NCI-H510A treated with DMSO at 0.1 percent for 48 hours (cell line): ENCODE results near the gene MFAP4.
"Not testable (repeated sequence)": the region's sequence is repeated elsewhere in the genome, so short reads cannot be mapped to it uniquely, and the experiment has no call there.

ENCODE experiments used
- DNase-seq: peaks from one replicate; lab custom pipeline; 2025; lab: John Stamatoyannopoulos, UW

The MFAP4 gene

DNA sequence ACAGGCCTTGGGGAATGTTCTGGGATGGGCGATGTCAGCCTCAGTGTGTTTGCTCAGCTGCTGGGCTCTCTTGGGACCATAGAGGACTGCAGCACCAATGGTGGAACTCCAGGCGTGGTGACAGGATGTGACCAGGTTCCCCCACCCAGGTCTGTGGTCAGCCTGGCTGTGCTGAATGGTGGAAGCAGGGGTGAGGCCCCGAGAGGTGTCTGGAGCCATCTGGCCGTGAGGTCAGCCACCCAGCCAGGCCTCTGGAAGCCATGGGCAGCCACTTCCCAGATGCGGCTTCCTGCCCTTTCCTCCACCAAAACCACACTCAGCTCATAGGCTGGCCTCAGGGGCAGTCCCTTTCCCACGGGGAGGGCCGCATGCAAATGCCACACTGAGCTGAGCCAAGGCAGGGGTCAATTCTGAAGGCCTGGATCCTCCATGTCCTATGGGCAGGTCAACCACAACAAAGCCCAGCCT lies 16.5 kb downstream of the MFAP4 start:
- DNase-seq: peak; percentile 19

DNA sequence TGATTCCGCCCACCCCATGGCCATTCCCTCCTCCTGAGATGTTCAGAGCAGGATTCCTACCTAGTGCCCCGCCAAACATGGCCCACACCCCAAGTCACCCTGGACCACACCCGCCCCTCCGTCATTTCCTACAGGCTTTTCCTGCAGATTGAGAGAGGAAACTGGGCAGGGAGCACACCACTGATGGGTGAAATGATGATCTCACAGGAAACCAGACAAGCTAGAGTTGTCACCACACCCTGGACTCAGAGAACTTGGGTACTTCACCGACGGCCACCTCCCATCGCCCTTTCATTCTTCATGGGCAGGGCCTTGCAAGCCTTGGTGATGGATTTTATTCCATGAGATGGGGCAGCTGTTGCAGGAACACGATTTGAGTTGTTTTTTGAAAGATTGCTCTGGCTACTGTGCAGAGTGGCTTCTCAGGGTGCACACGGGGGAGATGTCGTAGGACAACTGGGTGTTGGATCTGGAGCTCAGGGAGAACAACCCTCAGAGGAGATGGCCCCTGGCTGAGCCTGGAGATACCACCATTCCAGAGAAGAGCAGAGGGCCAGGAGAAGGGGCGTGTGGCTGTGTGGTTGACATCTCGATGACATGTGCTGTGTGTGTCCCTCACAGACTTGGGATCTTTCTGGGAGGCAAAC lies 17.0 kb downstream of the MFAP4 start:
- DNase-seq: no peak

DNA sequence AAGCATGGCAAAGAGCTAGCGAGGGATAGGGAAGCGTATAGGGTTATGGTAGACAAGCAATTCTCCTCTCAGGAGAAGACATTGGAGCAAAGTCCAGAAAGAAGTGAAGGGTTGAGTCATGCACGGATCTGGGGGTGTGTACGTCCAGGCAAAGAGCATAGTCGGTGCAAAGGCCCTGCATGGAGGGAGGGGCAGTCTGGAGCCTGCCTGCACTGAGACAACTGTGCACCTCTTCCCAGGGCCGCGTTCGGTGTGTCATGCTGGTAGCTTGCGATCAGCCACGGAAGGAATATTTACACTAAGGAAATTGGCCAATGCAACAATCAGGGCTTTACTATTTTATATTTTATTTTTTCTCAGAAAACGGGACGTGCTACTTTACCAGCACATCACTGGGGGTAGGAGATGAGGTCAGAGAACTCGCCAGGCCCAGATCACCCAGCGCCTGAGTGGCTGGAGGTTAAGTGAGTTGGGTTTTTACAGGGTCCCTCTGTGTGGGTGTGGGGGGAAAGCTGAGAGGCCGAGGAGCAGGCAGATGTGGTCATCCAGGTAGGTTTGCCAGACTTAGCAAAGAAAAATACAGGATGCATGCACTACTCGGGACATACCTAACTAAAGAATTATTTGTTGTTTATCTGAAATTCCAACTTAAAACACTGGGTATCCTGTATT lies 17.7 kb downstream of the MFAP4 start:
- DNase-seq: no peak

DNA sequence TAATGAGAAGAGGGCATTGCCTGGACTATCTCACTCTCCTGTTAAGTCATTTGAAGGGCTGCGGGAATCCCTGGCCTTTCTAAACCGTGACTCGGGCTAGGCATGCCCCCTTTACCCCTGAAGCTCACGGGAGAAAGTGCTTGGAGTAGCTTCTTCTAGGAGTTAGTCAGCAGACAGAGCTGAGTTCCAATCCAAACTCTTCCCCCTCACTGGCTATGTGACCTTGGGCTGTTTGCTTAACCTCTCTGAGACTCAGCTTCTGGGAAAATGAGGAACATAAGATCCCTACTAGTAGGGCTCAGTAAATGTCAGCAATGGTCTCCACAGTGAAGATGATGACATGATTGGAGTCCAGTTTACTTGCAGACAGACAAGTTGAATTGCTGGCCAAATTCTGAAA lies 18.8 kb downstream of the MFAP4 start:
- DNase-seq: no peak

DNA sequence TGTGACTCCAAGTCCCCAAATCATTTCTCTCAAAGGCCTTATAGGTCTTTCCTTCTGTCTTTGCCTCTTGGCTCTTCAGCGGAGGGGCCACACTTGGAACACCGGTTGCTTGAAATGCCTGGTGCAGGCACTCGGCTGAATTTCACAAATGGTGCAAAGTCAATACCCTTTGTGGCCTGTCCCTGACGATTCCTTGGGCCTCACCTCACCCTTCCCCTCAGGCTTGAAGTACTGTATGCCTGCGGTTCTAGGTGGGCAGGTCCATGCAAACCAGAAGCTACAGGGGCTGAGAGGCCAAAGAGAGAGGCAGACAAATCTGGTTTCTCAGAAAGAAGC lies 20.4 kb downstream of the MFAP4 start:
- DNase-seq: no peak

DNA sequence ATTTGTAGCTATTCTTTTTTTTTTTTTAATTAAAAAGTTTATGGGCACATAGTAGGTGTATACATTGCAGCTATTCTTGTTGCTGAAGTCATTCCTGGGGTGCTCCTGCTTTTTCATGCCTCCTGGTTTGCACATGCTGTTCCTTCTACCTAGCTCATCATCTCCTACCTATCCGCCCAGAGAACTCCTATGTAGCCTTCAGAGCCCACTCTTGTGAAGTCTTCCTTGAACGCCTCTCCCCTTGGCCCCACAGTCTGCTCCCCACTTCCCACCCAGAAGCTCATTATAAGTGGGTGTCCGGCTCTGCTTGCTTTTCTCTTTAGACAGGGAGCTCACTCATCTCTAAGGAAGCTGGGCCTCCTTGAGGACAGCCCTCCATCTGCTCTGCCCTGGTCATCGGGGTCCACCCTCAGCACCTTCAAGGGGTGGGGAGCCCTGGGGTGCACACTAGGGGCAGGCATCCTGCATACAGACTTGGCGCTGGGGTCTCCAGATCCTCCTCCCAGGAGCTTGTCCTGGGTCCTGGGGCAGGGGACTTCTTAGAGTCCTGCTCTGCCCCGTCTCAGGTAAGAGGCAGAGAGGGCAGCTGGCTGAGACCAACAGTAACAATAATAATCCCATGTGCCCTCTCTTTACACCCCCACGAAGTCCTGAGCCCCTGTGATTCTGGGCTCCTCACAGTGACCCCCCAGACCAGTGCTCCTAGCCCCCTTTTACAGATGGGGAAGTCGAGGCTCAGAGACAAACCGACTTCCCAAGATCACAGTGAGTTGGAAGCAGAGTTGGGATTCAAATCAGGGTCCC lies 21.0 kb downstream of the MFAP4 start:
- DNase-seq: no peak

DNA sequence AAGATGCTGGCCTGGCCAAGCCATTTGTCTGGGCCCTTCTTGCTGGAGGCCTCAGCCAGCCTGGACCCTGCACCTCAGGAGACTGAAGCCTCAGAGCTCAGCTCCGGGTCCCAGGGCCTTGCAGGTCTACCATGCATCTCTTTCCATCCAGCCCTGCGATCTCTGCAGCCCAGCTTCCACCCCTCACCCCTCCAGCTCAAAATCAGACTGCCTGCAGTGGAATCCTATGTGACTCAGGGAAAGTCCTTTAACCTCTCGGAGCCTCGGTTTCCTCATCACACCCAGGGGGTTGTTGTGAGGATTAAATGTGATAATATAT lies 21.5 kb downstream of the MFAP4 start:
- DNase-seq: no peak

DNA sequence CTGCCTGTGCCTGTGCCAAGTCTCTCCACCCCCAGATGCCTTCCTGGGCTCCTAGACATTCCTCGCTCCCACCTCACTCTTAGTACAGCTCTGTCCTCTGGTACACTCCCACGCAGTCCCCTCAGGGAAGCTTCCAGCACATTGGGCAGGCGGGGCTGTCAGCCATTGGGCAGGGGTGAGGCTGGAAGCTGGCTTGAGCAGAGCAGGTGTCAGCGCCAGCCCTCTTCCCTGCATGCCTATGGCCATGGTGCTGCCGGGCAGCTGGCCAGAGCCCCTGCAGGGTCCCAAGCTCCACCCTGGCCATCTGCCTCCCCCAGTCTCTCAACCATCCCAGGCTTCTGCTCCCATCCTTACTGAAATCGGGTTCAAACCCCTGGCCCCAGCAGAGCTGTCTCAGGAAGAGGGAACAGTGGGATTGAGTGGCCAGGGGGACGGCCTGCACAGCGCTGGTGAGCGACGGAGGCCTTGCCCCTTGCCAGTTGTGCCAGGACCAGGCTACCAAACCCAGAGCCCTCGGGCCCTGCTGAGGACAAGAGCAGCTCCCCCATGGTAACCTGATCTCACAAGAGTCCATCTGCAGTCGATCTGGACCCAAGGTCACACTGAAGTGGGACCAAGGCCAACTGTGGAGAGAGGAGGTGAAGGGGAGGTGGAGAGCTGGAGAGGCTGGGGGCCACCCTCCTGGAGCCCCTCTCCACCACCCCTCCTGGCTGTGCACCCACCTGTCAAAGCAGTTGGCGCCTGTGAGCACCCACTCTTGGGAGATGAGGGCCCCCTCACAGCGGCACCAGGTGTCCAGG lies 22.1 kb downstream of the MFAP4 start:
- DNase-seq: no peak

DNA sequence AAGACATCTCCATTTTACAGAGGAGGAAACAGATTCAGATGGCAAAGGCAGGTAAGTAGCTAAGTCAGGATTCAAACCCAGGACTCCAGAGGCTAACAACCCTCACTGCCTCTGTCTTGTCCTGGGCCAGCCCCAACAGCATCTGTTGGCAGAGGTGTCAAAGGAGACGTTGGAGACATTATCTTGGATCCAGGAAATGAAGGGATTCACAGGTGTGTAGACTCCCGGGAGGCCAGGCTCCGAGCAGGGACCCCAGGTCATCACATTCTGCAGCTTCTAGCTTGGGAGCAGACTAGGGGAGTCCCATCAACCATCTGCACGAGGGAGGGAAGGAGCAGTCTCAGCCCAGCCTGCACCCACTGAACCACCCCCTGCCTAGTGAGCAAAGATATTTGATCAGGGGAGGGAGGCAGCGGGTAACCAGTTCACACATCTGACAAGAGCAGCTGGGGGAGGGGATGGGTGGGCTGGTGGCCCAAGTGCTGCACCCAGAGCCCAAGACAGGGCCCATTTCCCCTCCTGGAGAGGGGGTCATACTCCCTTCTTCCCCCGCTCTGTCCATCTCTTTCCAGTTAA lies 23.4 kb downstream of the MFAP4 start:
- DNase-seq: no peak

DNA sequence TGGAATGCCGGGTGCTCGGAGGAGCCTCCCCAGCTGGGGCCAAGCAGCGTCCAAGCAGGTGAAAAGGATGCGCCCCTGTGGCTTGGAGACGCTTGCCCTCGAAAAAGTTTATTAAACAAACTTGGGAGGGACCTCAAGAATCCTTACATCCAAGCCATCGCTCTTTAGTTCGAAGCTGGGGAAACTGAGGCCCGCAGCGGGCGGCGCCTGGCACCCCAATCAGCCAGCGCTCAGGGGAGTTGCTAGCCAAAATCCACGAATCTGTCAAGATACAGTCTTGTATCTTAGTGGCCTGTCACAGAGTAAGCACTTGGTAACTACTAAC lies 23.9 kb downstream of the MFAP4 start:
- DNase-seq: no peak

DNA sequence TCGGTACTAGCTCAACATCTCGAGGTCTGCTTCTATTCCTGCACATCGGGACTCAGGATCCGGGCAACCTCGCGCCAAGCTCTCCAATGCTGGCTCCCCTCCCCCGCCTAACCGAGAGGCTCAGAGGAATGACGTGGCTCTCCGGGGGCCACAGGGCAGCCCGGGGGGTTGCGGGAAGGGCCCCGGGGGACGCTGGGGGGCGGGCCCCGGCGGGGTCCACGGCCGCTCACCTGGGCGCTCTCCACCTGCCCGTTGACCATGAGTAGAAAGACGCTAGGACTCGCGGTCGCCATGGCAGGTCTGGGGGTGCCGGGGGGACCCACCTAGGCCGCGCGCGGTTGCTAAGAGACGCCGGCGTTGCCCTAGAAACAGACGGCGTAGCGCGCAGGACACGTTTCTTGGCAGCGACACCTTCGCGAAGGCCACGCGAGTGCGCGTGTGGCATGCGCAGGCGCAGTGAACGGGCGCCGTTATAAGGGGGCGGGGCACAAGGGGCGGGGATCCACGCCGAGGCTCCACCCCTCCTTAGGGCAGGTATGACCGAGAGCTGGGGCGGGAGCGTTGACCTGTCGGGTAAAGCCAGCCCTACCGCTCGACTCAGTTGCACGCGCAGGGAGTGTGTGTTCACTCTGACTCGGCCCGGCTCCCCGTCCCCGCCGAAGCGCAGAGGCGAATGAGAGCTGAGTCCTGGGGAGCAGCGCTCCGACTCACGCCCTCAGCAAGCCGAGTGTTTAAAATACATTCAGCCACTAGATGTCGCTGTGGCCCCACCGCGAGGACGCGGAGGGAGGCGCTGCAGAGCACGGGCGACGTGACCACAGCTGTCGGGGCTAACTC lies 24.5 kb downstream of the MFAP4 start, which contains the start of gene B9D1:
TSS of gene B9D1 (minus strand) at position 447 of the 837 bp plus-strand sequence. CDS start at position 293, 154 bp downstream.
- peak; percentile 97 for DNase-seq

DNA sequence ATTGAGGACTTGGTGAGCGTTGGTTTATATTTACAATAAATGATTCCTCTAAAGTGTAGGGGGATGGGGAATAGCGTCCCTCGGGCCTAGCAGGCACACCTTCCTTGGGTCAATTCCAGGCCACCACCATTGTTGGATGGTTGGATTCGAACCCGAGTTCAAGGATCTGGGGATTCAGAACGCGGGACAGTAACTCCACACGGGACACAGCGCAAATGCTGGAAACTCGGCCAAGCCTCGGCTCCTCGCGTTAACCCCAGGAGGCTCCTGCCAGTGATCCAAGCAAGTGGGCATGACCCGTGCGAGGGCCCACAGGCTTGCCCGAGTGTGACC lies 25.1 kb downstream of the MFAP4 start:
- DNase-seq: no peak

DNA sequence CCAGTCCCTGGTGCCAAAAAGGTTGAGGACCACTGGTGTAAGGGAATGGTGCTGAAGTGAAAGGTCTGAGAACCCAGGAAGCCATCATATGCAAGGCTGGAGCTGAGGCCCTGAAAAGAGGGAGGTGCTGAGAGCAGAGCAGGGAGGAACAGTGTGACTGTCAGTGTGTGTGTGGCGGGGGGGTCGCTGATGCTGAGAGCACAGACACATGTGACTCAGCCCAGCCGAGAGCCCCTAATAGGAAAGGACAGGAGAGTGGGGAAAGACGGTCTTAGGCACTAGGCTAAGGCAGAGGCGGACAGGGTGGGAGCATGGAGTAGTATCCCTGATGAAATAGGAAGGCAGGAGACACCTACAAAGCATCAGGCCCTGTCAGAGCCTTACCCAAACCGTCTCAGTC lies 25.7 kb downstream of the MFAP4 start:
- DNase-seq: no peak

DNA sequence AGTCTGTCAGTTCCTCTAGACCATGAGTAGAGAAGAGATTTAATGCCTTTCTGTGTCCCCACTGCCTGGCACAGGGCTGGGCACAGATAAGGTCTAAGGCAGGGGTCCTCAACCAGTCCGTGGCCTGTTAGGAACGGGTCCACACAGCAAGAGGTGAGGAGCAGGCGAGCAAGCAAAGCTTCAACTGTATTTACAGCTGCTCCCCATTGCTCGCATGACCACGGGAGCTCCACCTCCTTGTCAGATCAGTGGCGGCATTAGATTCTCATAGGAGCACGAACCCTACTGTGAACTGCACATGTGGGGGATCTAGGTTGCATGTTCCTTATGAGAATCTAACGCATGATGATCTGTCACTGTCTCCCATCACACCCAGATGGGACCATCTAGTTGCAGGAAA lies 26.2 kb downstream of the MFAP4 start:
- DNase-seq: no peak

DNA sequence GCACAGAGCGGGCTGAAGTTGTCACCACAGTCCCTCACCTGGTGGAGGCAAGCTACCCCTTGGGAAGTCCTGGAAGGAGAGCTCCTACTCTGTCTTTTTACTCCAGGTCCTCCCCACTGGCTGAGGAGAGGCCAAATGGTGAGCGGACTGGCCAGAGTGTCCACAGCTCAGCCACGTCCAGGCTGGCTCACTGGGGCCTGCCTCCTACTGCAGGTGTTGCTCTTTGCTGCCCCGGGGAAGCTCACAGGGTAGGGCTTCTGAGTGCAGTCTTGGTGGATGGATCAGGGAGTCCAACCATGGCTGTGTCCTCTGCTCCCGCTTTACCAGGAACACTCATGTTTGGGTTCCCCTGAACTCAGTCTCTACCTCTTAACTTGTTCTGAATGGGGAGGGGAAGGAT lies 27.1 kb downstream of the MFAP4 start:
- no peak for DNase-seq

DNA sequence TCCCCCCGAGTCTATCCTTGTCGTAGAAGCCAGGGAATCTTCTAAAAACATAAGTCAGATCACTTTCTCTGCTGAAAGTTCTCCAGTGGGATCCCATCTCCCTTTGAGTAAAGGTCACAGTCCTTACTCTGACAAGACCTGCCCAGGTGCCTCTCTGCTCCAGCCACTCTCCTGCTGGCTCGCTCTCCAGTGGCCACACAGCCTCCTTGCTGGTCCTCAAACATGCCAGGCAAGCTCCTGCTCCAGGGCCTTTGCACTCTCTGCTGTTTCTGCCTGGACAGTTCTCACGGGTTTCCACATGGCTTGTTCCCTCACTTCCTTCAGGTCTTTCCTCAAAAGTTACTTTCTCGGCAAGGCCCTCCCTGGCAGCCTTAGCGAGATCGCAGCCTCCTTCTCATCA lies 27.8 kb downstream of the MFAP4 start:
- DNase-seq: no peak

DNA sequence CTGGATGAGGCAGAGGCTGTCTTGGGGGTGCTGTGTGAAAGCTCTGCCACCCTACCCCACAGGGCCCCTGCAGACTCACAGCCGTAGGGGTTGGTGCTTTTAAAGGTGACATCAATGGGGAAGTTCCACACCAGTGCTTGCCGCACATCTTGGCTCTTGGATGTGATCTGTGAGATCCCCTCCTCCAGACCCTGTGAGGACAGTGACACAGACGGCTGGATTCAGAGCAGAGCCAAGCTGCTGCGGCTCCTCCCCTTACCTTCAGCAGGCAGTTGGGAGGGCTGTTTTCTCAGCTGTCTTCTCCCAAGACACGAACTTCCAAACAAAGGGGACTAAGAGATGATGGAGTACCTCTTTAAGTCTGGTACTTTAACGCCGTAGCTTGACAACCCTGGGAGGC lies 29.2 kb downstream of the MFAP4 start:
- no peak for DNase-seq

DNA sequence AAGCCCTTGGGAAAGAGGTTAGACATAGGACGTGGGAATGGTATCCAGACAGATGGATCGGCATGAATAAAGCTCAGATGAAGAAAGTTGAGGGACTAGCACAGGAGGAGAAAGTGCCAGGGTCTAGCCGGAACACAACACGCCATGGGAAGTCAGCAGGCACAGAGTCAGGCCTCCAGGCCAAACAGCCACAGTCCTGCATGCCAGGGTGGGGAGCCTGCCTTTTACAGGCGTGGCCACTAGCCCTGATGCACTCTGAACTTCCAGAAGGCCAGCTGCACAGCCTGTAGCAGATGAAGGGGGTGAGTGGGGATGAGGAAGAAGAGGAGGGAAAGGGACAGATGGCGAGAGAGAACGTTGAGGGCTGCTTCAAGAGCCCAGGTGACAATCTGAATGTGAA lies 29.6 kb downstream of the MFAP4 start:
- DNase-seq: no peak

DNA sequence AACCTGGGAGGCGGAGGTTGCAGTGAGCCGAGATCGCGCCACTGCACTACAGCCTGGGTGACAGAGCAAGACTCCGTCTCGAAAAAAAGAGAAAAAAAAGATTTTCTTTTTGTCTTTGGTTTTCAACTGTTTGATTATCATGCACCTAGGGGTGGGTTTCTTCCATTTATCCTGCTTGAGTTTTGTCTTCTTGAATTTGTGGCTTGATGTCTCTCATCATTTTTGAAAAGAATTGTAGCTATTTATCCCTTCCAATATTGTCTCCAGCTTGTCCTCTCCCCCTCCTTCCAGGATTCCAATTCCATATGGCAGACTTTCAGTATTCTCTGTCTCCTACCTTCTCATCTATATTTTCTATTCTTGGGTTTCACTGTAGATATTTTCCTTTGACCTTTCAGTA lies 32.2 kb downstream of the MFAP4 start:
- no peak for DNase-seq

DNA sequence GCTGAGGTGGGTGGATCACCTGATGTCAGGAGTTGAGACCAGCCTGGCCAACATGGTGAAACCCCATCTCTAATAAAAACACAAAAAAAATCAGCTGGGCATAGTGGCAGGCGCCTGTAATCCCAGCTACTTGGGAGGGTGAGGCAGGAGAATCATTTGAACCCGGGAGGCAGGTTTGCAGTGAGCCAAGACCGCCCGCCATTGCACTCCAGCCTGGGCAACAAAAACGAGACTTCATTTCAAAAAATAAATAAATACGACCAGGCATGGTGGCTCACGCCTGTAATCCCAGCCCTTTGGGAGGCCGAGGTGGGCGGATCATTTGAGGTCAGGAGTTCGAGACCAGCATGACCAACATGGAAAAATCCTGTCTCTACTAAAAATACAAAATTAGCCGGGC lies 33.6 kb downstream of the MFAP4 start:
- not testable (repeated sequence) for DNase-seq

DNA sequence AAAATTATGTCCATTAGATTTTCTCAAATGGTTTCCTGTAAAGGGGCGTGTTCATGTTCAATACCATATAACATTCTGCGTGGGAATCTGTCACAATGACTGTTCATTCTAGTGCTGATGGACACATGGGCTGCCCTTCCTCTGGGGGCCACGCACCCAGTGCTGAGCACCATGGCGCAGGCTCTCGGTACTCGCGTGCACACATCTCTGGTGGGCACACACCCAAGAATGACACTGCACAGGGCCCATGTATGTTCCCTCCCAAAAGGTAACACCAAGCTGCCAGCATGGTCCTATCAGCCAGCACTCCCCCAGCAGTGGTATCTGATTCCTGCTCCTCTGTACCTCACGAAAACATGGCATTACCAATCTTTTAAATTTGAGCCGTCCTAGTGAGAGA lies 38.2 kb downstream of the MFAP4 start:
- no peak for DNase-seq
